Kidney epithelial cell (primary cell): ENCODE results near the gene PRKCA. TPM values are rescaled to one million over a fixed set of nuclear protein-coding genes. Genes with fewer than 3 reads are reported as not detected.

Source experiments
- DNase-seq: peaks from one replicate; pipeline ENCODE4 v3.0.0-alpha.2; 2010; ENCODE audit warnings: low read depth
- H3K27me3 ChIP-seq: 2 replicates; pipeline ENCODE4 v1.6.0; 2011; ENCODE audit warnings: low read length; ENCODE audit not compliant: control insufficient read depth, insufficient read depth
- H3K36me3 ChIP-seq: 2 replicates; pipeline ENCODE4 v1.5.1; 2011; ENCODE audit warnings: low read length; ENCODE audit not compliant: control insufficient read depth, insufficient read depth
- H3K4me3 ChIP-seq: 2 replicates; pipeline ENCODE4 v1.5.1; 2011; ENCODE audit warnings: low read depth, mild to moderate bottlenecking, control low read depth, low read length
- CTCF ChIP-seq: IDR thresholded peaks from 2 replicates; pipeline ENCODE4 v1.5.1; 2011; ENCODE audit warnings: mild to moderate bottlenecking, moderate library complexity, low read length, control low read depth, inconsistent platforms; ENCODE audit not compliant: insufficient read depth, poor library complexity, severe bottlenecking
- total RNA-seq: library from RNA; depleted of rRNA; stranded (reverse); fragments of >200 nt; gene quantifications from 2 replicates; pipeline ENCODE4 v1.2.3, GENCODE V29; 2015

Gene PRKCA
- total RNA-seq, 1 donor from 2014 or later, result 5.7 TPM

- H3K27me3 ChIP-seq, result no peaks in the 10 kb centered on the region
- H3K36me3 ChIP-seq, result no peaks in the 10 kb centered on the region
- H3K4me3 ChIP-seq, result no peak overlapping the region
- TF ChIP-seq CTCF, result no peak
- no peak for DNase-seq
These were observed 144.7 kb downstream of the PRKCA start for GRCh38 chr17:66447159-66447558.

GRCh38 chr17:66448026-66448639, 145.7 kb downstream of the PRKCA start:
- no peaks in the 10 kb centered on the region for H3K27me3 ChIP-seq
- no peak for DNase-seq
- H3K4me3 ChIP-seq, result no peak overlapping the region
- no peak for TF ChIP-seq CTCF
- no peaks in the 10 kb centered on the region for H3K36me3 ChIP-seq

- Histone ChIP-seq H3K4me3 (no peak overlapping the region), H3K36me3 (no peaks in the 10 kb centered on the region), H3K27me3 (no peaks in the 10 kb centered on the region)
- TF ChIP-seq CTCF, result no peak
- no peak for DNase-seq
These were observed 147.1 kb downstream of the PRKCA start for GRCh38 chr17:66449418-66449977.

- Histone ChIP-seq H3K4me3 (no peak overlapping the region), H3K36me3 (no peaks in the 10 kb centered on the region), H3K27me3 (no peaks in the 10 kb centered on the region)
- DNase-seq, result no peak
- TF ChIP-seq CTCF, result no peak
These were observed 147.8 kb downstream of the PRKCA start for GRCh38 chr17:66450008-66450851.

GRCh38 chr17:66450852-66451158, 148.4 kb downstream of the PRKCA start:
- no peaks in the 10 kb centered on the region for H3K27me3 ChIP-seq
- no peak overlapping the region for H3K4me3 ChIP-seq
- TF ChIP-seq CTCF, result no peak
- no peaks in the 10 kb centered on the region for H3K36me3 ChIP-seq
- no peak for DNase-seq
